Left ventricle myocardium inferior (tissue), 1 donor: Measurements from ENCODE around the gene SLC35F6. TPM values are rescaled to one million over a fixed set of nuclear protein-coding genes. Genes with fewer than 3 reads are reported as not detected.
A peak's percentile ranks its signal among the peaks of the same experiment; 100 is the strongest.
"Not testable (repeated sequence)": the region's sequence is repeated elsewhere in the genome, so short reads cannot be mapped to it uniquely, and the experiment has no call there.

ENCODE experiments used
- DNase-seq: peaks from one replicate; pipeline ENCODE4 v3.0.0-alpha.2; 2020
- H3K27ac ChIP-seq: fragments of 200-600 bp; replicated peaks from 2 replicates; pipeline ENCODE4 v1.8.0; 2021
- H3K27me3 ChIP-seq: fragments of 200-600 bp; 2 replicates; pipeline ENCODE4 v1.8.0; 2021; ENCODE audit warnings: low read depth
- H3K36me3 ChIP-seq: fragments of 200-600 bp; 2 replicates; pipeline ENCODE4 v1.8.0; 2021
- H3K4me1 ChIP-seq: fragments of 200-600 bp; 2 replicates; pipeline ENCODE4 v1.8.0; 2021
- H3K4me3 ChIP-seq: fragments of 200-600 bp; 2 replicates; pipeline ENCODE4 v1.8.0; 2021; ENCODE audit warnings: mild to moderate bottlenecking, moderate library complexity
- H3K9me3 ChIP-seq: fragments of 200-600 bp; replicated peaks from 2 replicates; pipeline ENCODE4 v1.8.0; 2021
- intact Hi-C: fragments of 100-400 bp; cut with micrococcal nuclease; formaldehyde crosslinking; loops from one replicate; pipeline ENCODE4 v1.11.0; 2022
- total RNA-seq: library from RNA; stranded (reverse); fragmentation: NEBNext Ultra II Directional; extraction: Animal tissue kit (Norgen Biotek cat#: 25700); gene quantifications from one replicate; pipeline ENCODE4 v1.2.1, GENCODE V29; 2021
- TF ChIP-seq, protein P1 (sequence below): fragments of 200-600 bp; IDR thresholded peaks from 2 replicates; pipeline ENCODE4 v1.8.0; 2021; ENCODE audit warnings: antibody characterized with exemption, mild to moderate bottlenecking, borderline replicate concordance
- donor health status: DM: no; HTN: yes; CAD: no; lungs with severe emphysema.

Gene SLC35F6
- total RNA-seq, 1 donor from 2014 or later, result 19.6 TPM

DNA sequence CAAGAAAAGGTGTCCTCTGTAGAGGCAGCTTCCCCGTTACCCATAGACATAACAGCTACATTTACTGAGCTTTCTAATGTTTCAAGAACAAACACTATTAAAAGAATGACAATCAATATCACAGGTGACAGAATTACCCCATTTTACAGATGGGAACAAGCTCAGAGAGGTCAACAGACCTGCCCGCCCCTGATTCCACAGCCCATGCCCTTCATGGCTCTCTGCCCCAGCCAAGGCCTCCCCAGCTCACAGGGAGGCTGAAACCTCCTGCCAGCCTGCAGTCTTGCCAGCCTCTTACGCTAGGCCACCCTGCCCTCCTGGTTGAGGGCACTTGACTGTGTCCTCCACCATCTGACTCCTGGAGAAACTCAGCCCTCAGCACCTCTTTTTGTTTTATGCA is 19.1 kb upstream of the SLC35F6 start:
- H3K27ac ChIP-seq, result no peak overlapping the region
- intact Hi-C loops, result no loop called here
- H3K4me3 ChIP-seq, result no peak overlapping the region
- DNase-seq, result no peak
- H3K27me3 ChIP-seq, result no peaks in the 10 kb centered on the region
- H3K4me1 ChIP-seq, result no peaks in the 10 kb centered on the region
- H3K9me3 ChIP-seq, result no peaks in the 10 kb centered on the region
- TF ChIP-seq, protein P1, sequence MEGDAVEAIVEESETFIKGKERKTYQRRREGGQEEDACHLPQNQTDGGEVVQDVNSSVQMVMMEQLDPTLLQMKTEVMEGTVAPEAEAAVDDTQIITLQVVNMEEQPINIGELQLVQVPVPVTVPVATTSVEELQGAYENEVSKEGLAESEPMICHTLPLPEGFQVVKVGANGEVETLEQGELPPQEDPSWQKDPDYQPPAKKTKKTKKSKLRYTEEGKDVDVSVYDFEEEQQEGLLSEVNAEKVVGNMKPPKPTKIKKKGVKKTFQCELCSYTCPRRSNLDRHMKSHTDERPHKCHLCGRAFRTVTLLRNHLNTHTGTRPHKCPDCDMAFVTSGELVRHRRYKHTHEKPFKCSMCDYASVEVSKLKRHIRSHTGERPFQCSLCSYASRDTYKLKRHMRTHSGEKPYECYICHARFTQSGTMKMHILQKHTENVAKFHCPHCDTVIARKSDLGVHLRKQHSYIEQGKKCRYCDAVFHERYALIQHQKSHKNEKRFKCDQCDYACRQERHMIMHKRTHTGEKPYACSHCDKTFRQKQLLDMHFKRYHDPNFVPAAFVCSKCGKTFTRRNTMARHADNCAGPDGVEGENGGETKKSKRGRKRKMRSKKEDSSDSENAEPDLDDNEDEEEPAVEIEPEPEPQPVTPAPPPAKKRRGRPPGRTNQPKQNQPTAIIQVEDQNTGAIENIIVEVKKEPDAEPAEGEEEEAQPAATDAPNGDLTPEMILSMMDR, result no peak
- no peaks in the 10 kb centered on the region for H3K36me3 ChIP-seq

GRCh38 chr2:26745609-26746327 is 18.3 kb upstream of the SLC35F6 start:
- Histone ChIP-seq H3K9me3 (no peaks in the 10 kb centered on the region), H3K27me3 (no peaks in the 10 kb centered on the region), H3K4me1 (no peaks in the 10 kb centered on the region), H3K4me3 (no peak overlapping the region), H3K27ac (no peak overlapping the region), H3K36me3 (no peaks in the 10 kb centered on the region)
- intact Hi-C loops, result loop anchor here (2.0 kb wide), 1 partner anchor 141 kb away; no protein-coding TSS in a partner anchor
- peak; percentile 84 for DNase-seq
- TF ChIP-seq, protein P1, result peak; percentile 96

DNA sequence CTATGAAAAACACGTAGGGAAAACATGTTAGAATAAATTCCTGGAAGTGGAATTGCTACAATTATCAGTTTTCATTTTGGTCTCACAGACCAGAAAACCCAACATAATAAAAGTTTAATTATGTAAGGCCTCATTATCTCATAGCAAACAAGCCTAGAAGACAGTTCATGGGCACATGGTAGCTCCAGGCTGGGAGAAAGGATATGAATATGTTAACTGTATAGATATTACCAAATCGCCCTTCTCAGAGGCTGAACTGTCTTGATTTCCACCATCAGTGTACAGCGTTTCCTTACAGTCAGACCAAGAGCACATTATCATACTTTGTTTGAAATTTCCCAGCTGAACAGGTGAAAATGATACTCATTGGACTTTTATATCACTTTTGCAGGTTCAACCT is 17.1 kb upstream of the SLC35F6 start:
- Histone ChIP-seq H3K27me3 (no peaks in the 10 kb centered on the region), H3K4me3 (no peak overlapping the region), H3K27ac (no peak overlapping the region), H3K9me3 (no peaks in the 10 kb centered on the region), H3K4me1 (no peaks in the 10 kb centered on the region), H3K36me3 (no peaks in the 10 kb centered on the region)
- intact Hi-C loops, result loop anchor here (2.0 kb wide), 1 partner anchor 142 kb away; no protein-coding TSS in a partner anchor
- DNase-seq, result no peak
- TF ChIP-seq, protein P1, result no peak

GRCh38 chr2:26749787-26750420 is 14.2 kb upstream of the SLC35F6 start:
- H3K36me3 ChIP-seq, H3K27ac ChIP-seq, intact Hi-C loops, DNase-seq, H3K9me3 ChIP-seq, H3K27me3 ChIP-seq, H3K4me3 ChIP-seq, H3K4me1 ChIP-seq: not testable (repeated sequence)

GRCh38 chr2:26750467-26750866 is 13.6 kb upstream of the SLC35F6 start:
- H3K27me3 ChIP-seq, H3K9me3 ChIP-seq, H3K27ac ChIP-seq, H3K36me3 ChIP-seq, intact Hi-C loops, DNase-seq, H3K4me1 ChIP-seq, H3K4me3 ChIP-seq: not testable (repeated sequence)

- no peak for DNase-seq
- no peak overlapping the region for H3K4me3 ChIP-seq
- no peaks in the 10 kb centered on the region for H3K36me3 ChIP-seq
- H3K27ac ChIP-seq, result no peak overlapping the region
- H3K4me1 ChIP-seq, result peaks cover 4% of the 10 kb centered on the region
- TF ChIP-seq, protein P1, result no peak
- no peaks in the 10 kb centered on the region for H3K27me3 ChIP-seq
- intact Hi-C loops, result no loop called here
- H3K9me3 ChIP-seq, result no peaks in the 10 kb centered on the region
Observed at GRCh38 chr2:26752656-26753055, 11.4 kb upstream of the SLC35F6 start.
